ENCODE measurements around the gene GRIA1. TPM values are rescaled to one million over a fixed set of nuclear protein-coding genes. Genes with fewer than 3 reads are reported as not detected.
"Not testable (repeated sequence)": the region's sequence is repeated elsewhere in the genome, so short reads cannot be mapped to it uniquely, and the experiment has no call there.

GRIA1 gene
- total RNA-seq, 1 donor from 2014 or later: 21.9 TPM

DNA sequence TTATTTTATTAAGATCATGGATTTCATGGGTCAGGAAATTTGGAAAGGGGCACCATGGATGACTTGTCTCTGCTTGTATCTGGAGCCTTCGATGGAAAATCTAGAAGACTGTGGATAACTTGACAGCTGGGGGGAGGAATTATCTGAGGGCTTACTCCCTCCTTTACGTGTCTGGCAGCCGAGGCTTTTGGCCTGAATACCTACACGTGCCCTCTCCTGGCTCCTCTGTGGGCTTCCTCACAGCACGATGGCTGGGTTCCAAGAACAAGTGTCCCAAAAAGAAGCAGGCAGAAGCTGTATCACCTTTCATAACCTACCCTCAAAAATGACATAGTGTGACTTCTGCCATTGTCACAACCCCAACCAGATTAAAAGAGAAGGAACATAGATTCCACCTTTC, 228.9 kb downstream of the GRIA1 start:
- TF ChIP-seq, protein P1, sequence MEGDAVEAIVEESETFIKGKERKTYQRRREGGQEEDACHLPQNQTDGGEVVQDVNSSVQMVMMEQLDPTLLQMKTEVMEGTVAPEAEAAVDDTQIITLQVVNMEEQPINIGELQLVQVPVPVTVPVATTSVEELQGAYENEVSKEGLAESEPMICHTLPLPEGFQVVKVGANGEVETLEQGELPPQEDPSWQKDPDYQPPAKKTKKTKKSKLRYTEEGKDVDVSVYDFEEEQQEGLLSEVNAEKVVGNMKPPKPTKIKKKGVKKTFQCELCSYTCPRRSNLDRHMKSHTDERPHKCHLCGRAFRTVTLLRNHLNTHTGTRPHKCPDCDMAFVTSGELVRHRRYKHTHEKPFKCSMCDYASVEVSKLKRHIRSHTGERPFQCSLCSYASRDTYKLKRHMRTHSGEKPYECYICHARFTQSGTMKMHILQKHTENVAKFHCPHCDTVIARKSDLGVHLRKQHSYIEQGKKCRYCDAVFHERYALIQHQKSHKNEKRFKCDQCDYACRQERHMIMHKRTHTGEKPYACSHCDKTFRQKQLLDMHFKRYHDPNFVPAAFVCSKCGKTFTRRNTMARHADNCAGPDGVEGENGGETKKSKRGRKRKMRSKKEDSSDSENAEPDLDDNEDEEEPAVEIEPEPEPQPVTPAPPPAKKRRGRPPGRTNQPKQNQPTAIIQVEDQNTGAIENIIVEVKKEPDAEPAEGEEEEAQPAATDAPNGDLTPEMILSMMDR (IDR thresholded peaks at IDR 0.05; ENCODE audit: unreplicated experiment): no peak
- DNase-seq (ENCODE audit: low spot score): no peak
- Mint-ChIP-seq H3K4me3 (ENCODE audit: unreplicated experiment) (no peak overlapping the region), H3K36me3 (ENCODE audit: low read depth, unreplicated experiment) (peaks cover 14% of the 10 kb centered on the region), H3K9me3 (ENCODE audit: unreplicated experiment) (peaks cover 6% of the 10 kb centered on the region), H3K27ac (ENCODE audit: unreplicated experiment) (no peak overlapping the region), H3K4me1 (ENCODE audit: unreplicated experiment) (peaks cover 10% of the 10 kb centered on the region), H3K27me3 (ENCODE audit: unreplicated experiment) (no peaks in the 10 kb centered on the region)

GRCh38 chr5:153723022-153723610, 232.6 kb downstream of the GRIA1 start:
- H3K36me3 Mint-ChIP-seq (ENCODE audit: low read depth, unreplicated experiment): peaks cover 18% of the 10 kb centered on the region
- not testable (repeated sequence) for H3K27me3 Mint-ChIP-seq (ENCODE audit: unreplicated experiment); H3K27ac Mint-ChIP-seq (ENCODE audit: unreplicated experiment); DNase-seq (ENCODE audit: low spot score); H3K9me3 Mint-ChIP-seq (ENCODE audit: unreplicated experiment); H3K4me1 Mint-ChIP-seq (ENCODE audit: unreplicated experiment)
- H3K4me3 Mint-ChIP-seq (ENCODE audit: unreplicated experiment): peak overlapping the region; percentile 50

- Mint-ChIP-seq H3K36me3 (ENCODE audit: low read depth, unreplicated experiment) (no peaks in the 10 kb centered on the region), H3K4me1 (ENCODE audit: unreplicated experiment) (peaks cover 46% of the 10 kb centered on the region), H3K9me3 (ENCODE audit: unreplicated experiment) (no peaks in the 10 kb centered on the region), H3K4me3 (ENCODE audit: unreplicated experiment) (no peak overlapping the region), H3K27me3 (ENCODE audit: unreplicated experiment) (peaks cover 3% of the 10 kb centered on the region), H3K27ac (ENCODE audit: unreplicated experiment) (peak overlapping the region; percentile 96)
- TF ChIP-seq, protein P1 (IDR thresholded peaks at IDR 0.05; ENCODE audit: unreplicated experiment): no peak
- no peak for DNase-seq (ENCODE audit: low spot score)
Observed at GRCh38 chr5:153742060-153742459, 251.6 kb downstream of the GRIA1 start.

DNA sequence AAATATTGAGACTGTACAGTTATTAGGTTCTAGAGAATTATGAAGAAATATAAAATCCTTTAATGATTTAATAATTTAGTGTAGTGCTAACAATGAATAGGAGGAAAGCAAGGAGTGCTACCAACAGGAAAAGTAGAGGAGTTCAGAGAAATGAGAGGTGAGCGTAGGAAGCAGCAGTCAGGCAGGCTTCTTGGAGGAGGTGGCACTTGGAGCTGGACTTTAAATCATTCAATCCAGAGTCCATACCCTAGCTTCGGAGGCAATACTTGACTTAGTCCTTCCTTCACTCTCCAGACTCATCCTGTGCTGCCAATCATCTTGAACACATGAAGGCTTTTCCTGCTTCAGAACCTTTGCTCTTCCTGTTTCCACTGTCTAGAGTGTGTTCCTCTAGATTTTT, 254.3 kb downstream of the GRIA1 start:
- TF ChIP-seq, protein P1 (IDR thresholded peaks at IDR 0.05; ENCODE audit: unreplicated experiment): no peak
- Mint-ChIP-seq H3K36me3 (ENCODE audit: low read depth, unreplicated experiment) (peaks cover 9% of the 10 kb centered on the region), H3K4me1 (ENCODE audit: unreplicated experiment) (peaks cover 53% of the 10 kb centered on the region)

DNA sequence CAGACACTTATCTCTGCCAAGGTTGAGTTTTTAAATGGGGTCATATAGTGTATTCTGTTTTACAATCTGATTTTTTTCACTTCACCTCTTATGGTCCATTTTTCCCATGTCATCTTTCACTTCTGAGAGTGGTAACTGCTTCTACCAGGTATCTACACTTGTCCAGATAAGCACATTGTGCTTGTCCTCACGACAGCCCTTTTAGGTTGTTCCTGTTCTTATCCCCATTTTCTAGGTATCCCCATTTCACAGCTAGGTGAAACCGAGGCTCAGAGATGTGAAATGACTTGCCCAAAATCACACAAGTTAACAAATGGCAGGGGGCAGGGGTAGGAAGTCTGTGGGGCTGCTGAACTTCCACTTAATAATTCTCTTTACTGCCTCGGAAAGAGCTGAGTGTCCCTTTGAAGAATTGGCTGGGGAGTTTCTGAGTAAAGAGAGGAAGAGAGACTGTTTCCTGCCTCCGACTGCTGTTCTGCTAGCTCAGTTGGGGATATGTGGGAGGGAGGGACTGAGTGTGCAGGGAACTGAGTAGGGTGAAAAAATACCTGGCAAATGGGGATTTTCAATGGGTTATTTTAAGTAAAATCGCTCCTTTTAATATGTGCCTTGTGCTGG, 255.4 kb downstream of the GRIA1 start:
- peak; percentile 16 for DNase-seq (ENCODE audit: low spot score)
- H3K27me3 Mint-ChIP-seq (ENCODE audit: unreplicated experiment): peaks cover 5% of the 10 kb centered on the region
- no peak overlapping the region for H3K4me3 Mint-ChIP-seq (ENCODE audit: unreplicated experiment)
- H3K9me3 Mint-ChIP-seq (ENCODE audit: unreplicated experiment): no peaks in the 10 kb centered on the region
- TF ChIP-seq, protein P1 (IDR thresholded peaks at IDR 0.05; ENCODE audit: unreplicated experiment): no peak
- H3K36me3 Mint-ChIP-seq (ENCODE audit: low read depth, unreplicated experiment): peaks cover 9% of the 10 kb centered on the region
- peak overlapping the region; percentile 84 for H3K27ac Mint-ChIP-seq (ENCODE audit: unreplicated experiment)
- H3K4me1 Mint-ChIP-seq (ENCODE audit: unreplicated experiment): peaks cover 50% of the 10 kb centered on the region

More for the DNA sequence above, 254.3 kb downstream of the GRIA1 start:
- Mint-ChIP-seq H3K4me3 (ENCODE audit: unreplicated experiment) (no peak overlapping the region), H3K27ac (ENCODE audit: unreplicated experiment) (peak overlapping the region; percentile 83), H3K9me3 (ENCODE audit: unreplicated experiment) (no peaks in the 10 kb centered on the region), H3K27me3 (ENCODE audit: unreplicated experiment) (peaks cover 5% of the 10 kb centered on the region)
- no peak for DNase-seq (ENCODE audit: low spot score)

All from endothelial cell (in vitro differentiated cells).